Measurements from ENCODE around the gene VASP. TPM values are rescaled to one million over a fixed set of nuclear protein-coding genes. Genes with fewer than 3 reads are reported as not detected.
A peak's percentile ranks its signal among the peaks of the same experiment; 100 is the strongest.

Gene VASP
- total and polyA plus RNA-seq, 2 of the 13 experiments (the other 11 are each of a cell fraction or from before 2014, with no cell fraction given): 41.8 to 67.1 TPM

DNA sequence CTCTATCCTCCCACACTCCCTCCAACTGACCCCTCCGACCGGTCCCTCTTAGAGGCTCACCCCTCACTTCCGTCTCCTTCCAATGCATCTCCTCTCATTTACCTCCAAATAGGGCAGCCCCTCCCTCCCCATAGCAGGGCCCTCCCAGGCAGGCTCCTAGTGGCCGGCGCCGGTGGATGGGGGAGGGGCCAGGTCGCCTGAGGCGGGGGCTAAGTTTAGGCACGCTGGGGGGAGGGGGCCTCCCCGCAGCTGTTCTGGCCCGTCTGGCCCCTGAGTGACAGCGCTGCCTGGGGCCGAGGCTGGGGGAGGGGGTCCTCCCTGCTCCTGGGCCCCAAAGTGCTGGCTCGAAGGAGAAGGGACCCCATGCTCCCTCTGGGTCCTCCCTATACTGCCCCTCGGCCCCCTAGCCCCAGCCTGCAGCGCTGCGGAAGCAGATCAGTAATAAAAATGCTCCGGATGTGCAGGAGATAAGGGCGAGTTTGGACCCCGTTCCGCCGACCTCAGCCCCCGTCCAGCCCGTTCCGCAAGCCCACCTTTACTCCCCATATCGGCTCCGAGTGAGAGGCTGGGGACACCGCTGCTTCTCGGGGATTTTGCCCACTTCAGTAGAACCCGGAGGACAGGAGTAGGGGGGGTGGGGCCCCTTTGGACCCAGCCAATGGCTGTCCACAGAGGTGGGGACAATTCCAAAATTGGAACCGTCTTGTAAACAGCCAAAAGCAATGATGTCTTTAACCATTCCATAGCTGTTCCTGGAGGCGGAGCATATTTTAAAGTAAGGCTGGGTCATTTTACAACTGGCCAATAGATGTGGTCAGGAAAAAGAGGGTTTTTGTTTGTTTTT is 14.4 kb upstream of the VASP start (continued):
- peak; percentile 63 for TF ChIP-seq YEATS4 (CRISPR knock-in tag; IDR thresholded peaks at IDR 0.05; ENCODE audit: borderline replicate concordance)
- TF ChIP-seq GATA4 (IDR thresholded peaks at IDR 0.05; ENCODE audit: borderline replicate concordance, low read depth): no peak
- TF ChIP-seq ZFX (CRISPR knock-in tag; IDR thresholded peaks at IDR 0.05; ENCODE audit: low read depth): peak; percentile 35; the same call in 1 of the 2 replicates
- no peak for TF ChIP-seq ISL2 (CRISPR knock-in tag; IDR thresholded peaks at IDR 0.05)
- peak; percentile 41; the same call in 1 of the 2 replicates for TF ChIP-seq POLR2AphosphoS5 (IDR thresholded peaks at IDR 0.05; ENCODE audit: low read depth, low read length)
- TF ChIP-seq, protein P1, sequence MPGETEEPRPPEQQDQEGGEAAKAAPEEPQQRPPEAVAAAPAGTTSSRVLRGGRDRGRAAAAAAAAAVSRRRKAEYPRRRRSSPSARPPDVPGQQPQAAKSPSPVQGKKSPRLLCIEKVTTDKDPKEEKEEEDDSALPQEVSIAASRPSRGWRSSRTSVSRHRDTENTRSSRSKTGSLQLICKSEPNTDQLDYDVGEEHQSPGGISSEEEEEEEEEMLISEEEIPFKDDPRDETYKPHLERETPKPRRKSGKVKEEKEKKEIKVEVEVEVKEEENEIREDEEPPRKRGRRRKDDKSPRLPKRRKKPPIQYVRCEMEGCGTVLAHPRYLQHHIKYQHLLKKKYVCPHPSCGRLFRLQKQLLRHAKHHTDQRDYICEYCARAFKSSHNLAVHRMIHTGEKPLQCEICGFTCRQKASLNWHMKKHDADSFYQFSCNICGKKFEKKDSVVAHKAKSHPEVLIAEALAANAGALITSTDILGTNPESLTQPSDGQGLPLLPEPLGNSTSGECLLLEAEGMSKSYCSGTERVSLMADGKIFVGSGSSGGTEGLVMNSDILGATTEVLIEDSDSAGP (CRISPR knock-in tag; IDR thresholded peaks at IDR 0.05; ENCODE audit: borderline replicate concordance): peak; percentile 72; the same call in 1 of the 2 replicates
- TF ChIP-seq ZNF777 (CRISPR knock-in tag; IDR thresholded peaks at IDR 0.05): no peak
- TF ChIP-seq, protein P2, sequence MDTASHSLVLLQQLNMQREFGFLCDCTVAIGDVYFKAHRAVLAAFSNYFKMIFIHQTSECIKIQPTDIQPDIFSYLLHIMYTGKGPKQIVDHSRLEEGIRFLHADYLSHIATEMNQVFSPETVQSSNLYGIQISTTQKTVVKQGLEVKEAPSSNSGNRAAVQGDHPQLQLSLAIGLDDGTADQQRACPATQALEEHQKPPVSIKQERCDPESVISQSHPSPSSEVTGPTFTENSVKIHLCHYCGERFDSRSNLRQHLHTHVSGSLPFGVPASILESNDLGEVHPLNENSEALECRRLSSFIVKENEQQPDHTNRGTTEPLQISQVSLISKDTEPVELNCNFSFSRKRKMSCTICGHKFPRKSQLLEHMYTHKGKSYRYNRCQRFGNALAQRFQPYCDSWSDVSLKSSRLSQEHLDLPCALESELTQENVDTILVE (CRISPR knock-in tag; IDR thresholded peaks at IDR 0.05): no peak
- TF ChIP-seq, protein P3, sequence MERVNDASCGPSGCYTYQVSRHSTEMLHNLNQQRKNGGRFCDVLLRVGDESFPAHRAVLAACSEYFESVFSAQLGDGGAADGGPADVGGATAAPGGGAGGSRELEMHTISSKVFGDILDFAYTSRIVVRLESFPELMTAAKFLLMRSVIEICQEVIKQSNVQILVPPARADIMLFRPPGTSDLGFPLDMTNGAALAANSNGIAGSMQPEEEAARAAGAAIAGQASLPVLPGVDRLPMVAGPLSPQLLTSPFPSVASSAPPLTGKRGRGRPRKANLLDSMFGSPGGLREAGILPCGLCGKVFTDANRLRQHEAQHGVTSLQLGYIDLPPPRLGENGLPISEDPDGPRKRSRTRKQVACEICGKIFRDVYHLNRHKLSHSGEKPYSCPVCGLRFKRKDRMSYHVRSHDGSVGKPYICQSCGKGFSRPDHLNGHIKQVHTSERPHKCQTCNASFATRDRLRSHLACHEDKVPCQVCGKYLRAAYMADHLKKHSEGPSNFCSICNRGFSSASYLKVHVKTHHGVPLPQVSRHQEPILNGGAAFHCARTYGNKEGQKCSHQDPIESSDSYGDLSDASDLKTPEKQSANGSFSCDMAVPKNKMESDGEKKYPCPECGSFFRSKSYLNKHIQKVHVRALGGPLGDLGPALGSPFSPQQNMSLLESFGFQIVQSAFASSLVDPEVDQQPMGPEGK (CRISPR knock-in tag; IDR thresholded peaks at IDR 0.05): peak; percentile 81
- no peak for TF ChIP-seq ZNF337 (CRISPR knock-in tag; IDR thresholded peaks at IDR 0.05; ENCODE audit: borderline replicate concordance, low read depth)
- peak; percentile 60 for TF ChIP-seq SAP130 (CRISPR knock-in tag; IDR thresholded peaks at IDR 0.05; ENCODE audit: low read depth)
- peak; percentile 58; the same call in 1 of the 2 replicates for TF ChIP-seq ARNTL (CRISPR knock-in tag; IDR thresholded peaks at IDR 0.05)
- 0 out of 2 replicates have a peak, but pooled peaks have one; percentile 34 for TF ChIP-seq ZNF878 (CRISPR knock-in tag; IDR thresholded peaks at IDR 0.05)
- 0 out of 2 replicates have a peak, but pooled peaks have one; percentile 28 for TF ChIP-seq NCOA1 (CRISPR knock-in tag; IDR thresholded peaks at IDR 0.05)
- TF ChIP-seq ZNF780A (CRISPR knock-in tag; IDR thresholded peaks at IDR 0.05): no peak
- no peak for TF ChIP-seq ARHGAP35 (CRISPR knock-in tag; IDR thresholded peaks at IDR 0.05; ENCODE audit: borderline replicate concordance)
- TF ChIP-seq KLF13 (CRISPR knock-in tag; IDR thresholded peaks at IDR 0.05): no peak
- TF ChIP-seq HNRNPLL (IDR thresholded peaks at IDR 0.05; ENCODE audit: low read depth, low read length, poor library complexity, severe bottlenecking): peak; percentile 22
- TF ChIP-seq ETV5 (CRISPR knock-in tag; IDR thresholded peaks at IDR 0.05; ENCODE audit: borderline replicate concordance): 0 out of 2 replicates have a peak, but pooled peaks have one; percentile 24
- TF ChIP-seq, protein P4, sequence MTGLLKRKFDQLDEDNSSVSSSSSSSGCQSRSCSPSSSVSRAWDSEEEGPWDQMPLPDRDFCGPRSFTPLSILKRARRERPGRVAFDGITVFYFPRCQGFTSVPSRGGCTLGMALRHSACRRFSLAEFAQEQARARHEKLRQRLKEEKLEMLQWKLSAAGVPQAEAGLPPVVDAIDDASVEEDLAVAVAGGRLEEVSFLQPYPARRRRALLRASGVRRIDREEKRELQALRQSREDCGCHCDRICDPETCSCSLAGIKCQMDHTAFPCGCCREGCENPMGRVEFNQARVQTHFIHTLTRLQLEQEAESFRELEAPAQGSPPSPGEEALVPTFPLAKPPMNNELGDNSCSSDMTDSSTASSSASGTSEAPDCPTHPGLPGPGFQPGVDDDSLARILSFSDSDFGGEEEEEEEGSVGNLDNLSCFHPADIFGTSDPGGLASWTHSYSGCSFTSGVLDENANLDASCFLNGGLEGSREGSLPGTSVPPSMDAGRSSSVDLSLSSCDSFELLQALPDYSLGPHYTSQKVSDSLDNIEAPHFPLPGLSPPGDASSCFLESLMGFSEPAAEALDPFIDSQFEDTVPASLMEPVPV (CRISPR knock-in tag; IDR thresholded peaks at IDR 0.05): no peak
- TF ChIP-seq ZNF563 (CRISPR knock-in tag; IDR thresholded peaks at IDR 0.05): no peak
- TF ChIP-seq MLLT10 (CRISPR knock-in tag; IDR thresholded peaks at IDR 0.05): no peak
- TF ChIP-seq ADNP (CRISPR knock-in tag; IDR thresholded peaks at IDR 0.05): no peak
- TF ChIP-seq ZNF629 (CRISPR knock-in tag; conservative IDR thresholded peaks at IDR 0.05): no peak
